ENCODE measurements around the gene TASL.
"Not testable (repeated sequence)": the region's sequence is repeated elsewhere in the genome, so short reads cannot be mapped to it uniquely, and the experiment has no call there.

Gene TASL

DNA sequence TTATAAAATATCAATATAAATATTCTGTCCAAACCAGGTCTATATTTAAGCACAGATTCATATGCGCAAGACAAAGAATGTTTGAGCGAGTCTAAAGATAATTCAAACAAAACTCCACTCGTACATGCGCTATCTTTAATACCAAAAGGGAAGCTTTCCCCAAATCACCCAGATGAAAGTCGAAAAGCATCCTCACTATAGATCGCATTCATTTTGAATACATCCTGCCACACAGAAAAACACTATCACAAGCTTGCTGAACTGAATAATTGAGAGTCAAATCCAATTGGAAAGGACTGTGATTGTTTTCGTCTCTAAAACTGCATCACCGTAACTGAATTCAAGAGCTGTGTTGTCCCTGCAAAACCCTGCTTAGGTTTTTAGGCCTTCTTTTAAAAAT lies 685 bp downstream of the TASL start:
- no peak for DNase-seq (ENCODE audit: low read depth in 2 of 2)

DNA sequence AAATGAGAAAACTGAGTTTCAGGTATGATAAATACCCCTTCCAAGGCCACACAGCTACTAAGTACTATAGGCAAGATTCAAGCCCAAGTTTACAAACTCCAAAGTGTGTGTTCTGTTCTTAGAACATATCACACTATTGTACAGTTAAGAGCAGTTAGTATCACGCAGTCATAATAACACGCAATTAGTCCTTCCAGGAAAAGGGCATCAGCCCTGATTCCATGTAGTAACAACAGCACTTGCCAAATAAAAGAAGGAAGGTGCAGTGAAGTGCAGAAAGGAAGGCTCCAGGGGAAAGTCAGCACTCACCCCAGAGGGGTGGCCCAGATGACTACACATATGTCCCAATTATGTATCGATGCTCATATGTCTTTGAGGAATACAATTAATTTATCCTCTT lies 4.4 kb downstream of the TASL start:
- no peak for DNase-seq (ENCODE audit: low read depth in 2 of 2)

DNA sequence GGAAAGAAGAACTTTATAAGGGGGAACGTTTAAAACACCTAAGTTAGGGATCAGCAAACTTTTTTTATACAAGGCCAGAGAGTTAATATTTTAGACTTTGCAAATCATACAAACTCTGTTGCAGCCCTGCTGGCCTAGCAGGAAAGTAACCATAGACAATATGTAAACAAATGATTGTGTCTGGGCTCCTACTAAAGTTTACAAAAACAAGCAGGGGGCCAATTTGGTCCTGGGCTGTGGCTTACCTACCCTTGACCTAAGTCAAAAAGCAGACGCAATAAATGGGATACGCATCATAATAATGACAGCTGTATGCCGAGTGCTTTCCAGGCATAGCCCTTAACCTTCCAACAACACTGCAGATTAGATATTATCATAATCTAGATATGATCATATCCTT lies 4.9 kb downstream of the TASL start:
- no peak for DNase-seq (ENCODE audit: low read depth in 2 of 2)

GRCh38 chrX:30572004-30572403 lies 5.6 kb downstream of the TASL start:
- DNase-seq (ENCODE audit: low read depth in 2 of 2) = no peak

- no peak for DNase-seq (ENCODE audit: low read depth in 2 of 2)
Observed at GRCh38 chrX:30570505-30570904, 7.1 kb downstream of the TASL start.

DNA sequence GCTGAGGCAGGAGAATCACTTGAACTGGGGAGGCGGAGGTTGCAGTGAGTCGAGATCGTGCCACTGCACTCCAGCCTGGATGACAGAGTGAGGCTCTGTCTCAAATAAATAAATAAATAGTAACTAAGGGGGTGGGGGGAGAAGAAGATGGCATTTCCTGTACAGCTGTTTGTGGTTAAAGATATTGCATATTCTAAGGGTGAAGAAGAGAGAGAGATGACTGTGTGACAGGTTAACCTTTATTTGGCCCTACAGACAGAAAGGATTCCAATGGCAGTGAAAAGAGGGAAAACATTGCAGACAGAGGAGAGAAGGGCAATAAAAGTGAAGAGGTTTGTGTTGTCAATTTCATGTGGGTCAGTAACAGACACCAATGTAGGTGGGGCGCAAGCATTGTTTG lies 9.4 kb downstream of the TASL start:
- no peak for DNase-seq (ENCODE audit: low read depth in 2 of 2)

GRCh38 chrX:30563070-30563469 lies 14.5 kb downstream of the TASL start:
- DNase-seq (ENCODE audit: low read depth in 2 of 2) = not testable (repeated sequence)

DNA sequence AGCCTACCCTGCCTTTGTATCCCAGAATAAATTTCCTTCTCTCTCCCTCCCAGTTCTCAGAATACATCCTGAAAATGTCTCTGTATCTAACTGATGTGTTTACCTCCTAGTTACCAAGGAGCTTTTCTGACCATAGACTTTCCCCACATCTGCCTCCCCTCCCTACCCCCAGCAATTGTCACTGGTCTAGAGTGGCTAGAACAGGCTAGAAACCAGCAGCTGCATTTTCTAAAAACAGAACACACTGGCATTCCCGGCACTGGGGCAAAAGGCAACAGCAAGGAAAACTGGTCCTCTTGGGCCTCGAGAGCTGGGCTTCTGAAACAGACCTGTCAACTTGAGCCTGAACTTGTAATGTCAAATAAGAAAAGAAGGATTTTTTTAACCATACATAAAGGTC lies 16.4 kb downstream of the TASL start:
- no peak for DNase-seq (ENCODE audit: low read depth in 2 of 2)

DNA sequence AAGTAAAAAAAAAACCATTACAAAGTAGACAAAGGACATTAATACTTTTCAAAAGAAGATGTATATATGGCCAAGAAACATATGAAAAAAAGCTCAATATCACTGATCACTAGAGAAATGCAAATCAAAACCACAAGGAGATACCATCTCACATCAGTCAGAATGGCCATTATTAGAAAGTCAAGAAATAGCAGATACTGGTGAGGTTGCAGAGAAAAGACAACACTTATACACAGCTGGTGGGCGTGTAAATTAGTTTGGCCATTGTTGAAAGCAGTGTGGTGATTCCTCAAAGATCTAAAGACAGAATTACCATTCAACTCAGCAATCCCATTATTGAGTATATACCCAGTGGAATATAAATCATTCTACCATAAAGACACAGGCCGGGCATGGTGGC lies 39.3 kb downstream of the TASL start:
- DNase-seq (ENCODE audit: low read depth in 2 of 2) = no peak

DNA sequence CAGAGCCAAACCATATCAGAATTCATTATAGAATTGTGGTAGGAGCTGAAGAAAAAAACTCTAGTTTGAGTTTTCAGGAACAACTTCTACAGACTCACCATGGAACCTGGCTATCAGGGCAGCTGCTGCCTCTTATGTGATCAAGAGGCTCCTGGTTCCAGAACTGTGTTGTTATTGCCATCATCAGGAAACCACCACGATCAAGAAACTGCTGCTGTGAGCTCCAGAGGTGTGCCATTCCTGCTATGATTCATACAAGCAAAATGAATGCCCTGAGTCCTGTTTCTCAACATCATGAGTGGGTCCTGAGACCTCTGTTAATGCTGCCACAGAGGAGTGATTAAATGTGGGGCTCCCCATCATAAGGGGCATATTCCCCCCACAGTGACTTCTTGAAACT lies 43.7 kb downstream of the TASL start:
- DNase-seq (ENCODE audit: low read depth in 2 of 2) = no peak

- no peak for DNase-seq (ENCODE audit: low read depth in 2 of 2)
Observed at GRCh38 chrX:30533266-30533665, 44.3 kb downstream of the TASL start.

DNA sequence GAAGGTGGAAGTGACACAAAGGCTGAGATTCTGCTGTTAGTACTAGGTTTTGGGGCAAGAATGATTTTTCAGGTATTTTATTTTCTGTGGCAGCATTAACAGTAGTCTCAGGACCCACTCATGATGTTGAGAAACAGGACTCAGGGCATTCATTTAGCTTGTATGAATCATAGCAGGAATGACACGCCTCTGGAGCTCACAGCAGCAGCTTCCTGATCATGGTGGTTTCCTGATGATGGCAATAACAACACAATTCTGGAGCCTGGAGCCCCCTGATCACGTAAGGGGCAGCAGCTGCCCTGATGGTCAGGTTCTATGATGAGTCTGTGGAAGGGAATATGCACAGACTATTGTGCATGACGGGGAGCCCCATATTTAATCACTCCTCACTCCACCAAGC lies 47.0 kb downstream of the TASL start:
- DNase-seq (ENCODE audit: low read depth in 2 of 2) = no peak

GRCh38 chrX:30525732-30526131 lies 51.8 kb downstream of the TASL start:
- DNase-seq (ENCODE audit: low read depth in 2 of 2) = no peak

GRCh38 chrX:30521440-30522182 lies 56.0 kb downstream of the TASL start:
- no peak for DNase-seq (ENCODE audit: low read depth in 2 of 2)

DNA sequence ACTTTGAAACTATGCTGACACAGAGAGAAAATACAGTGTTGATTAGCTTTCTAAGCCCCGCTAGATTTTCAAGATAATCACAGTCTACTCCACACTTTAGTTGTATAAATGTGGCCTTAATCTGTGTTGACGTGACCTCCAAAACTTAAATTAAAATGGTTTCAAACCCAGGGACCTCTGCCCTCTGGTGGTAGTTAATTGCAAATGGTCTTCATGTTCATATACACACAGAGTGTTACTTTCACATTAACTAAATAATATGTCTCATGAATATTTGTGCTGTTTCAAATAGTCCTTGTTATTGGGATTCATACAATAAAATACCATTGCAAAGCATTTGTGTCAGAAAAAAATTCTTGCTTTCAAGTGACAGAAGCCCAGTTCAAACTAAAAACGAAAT lies 64.3 kb downstream of the TASL start:
- no peak for DNase-seq (ENCODE audit: low read depth in 2 of 2)
